ENCODE results near the gene TAF4B.
"Not testable (repeated sequence)": the region's sequence is repeated elsewhere in the genome, so short reads cannot be mapped to it uniquely, and the experiment has no call there.

TAF4B gene

GRCh38 chr18:26226229-26227050, at the start of gene TAF4B:
TAF4B (plus strand) TSS chr18:26226445; CDS start chr18:26226934, 489 bp downstream.
- H3K36me3 ChIP-seq (ENCODE audit: insufficient read depth, low read depth, low read length) = no peaks in the 10 kb centered on the region
- no peaks in the 10 kb centered on the region for H3K9me3 ChIP-seq (ENCODE audit: insufficient read depth, low read depth, low read length)
- peak within 1 kb of the TSS; percentile 76 for H3K9ac ChIP-seq (ENCODE audit: low read depth, low read length)
- H3K27me3 ChIP-seq (ENCODE audit: insufficient read depth, low read length) = peaks cover 14% of the 10 kb centered on the region
- H3K4me3 ChIP-seq (ENCODE audit: low read length) = peak within 1 kb of the TSS; percentile 87
- H3K4me1 ChIP-seq (ENCODE audit: insufficient read depth, low read length) = peaks cover 11% of the 10 kb centered on the region; the same call in 1 of the 2 replicates
- no peak within 1 kb of the TSS for H3K27ac ChIP-seq (ENCODE audit: low read length)

DNA sequence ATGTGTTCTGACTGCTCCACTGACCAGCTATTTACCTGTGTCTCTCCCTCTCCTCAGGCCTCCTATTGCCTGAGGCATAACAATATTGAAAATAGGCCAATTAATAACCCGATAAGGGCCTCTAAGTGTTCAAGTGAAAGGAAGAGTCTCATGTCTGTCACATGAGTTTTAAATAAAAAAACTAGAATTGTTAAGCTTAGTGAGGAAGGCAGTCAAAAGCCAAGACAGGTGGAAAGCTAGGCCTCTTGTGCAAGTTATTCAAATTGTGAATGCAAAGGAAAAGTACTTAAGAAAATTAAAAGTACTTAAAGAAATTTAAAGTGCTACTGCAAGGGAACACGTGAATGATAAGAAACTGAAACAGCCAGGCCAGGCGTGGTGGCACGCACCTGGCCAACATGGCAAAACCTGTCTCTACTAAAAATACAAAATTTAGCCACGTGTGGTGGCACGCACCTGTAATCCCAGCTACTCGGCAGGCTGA, 44.9 kb upstream of the TAF4B start:
- Histone ChIP-seq H3K4me1 (ENCODE audit: insufficient read depth, low read length) (no peaks in the 10 kb centered on the region), H3K36me3 (ENCODE audit: insufficient read depth, low read depth, low read length) (no peaks in the 10 kb centered on the region), H3K9me3 (ENCODE audit: insufficient read depth, low read depth, low read length) (no peaks in the 10 kb centered on the region), H3K27ac (ENCODE audit: low read length) (no peak overlapping the region), H3K27me3 (ENCODE audit: insufficient read depth, low read length) (no peaks in the 10 kb centered on the region), H3K9ac (ENCODE audit: low read depth, low read length) (no peak overlapping the region), H3K4me3 (ENCODE audit: low read length) (no peak overlapping the region)

DNA sequence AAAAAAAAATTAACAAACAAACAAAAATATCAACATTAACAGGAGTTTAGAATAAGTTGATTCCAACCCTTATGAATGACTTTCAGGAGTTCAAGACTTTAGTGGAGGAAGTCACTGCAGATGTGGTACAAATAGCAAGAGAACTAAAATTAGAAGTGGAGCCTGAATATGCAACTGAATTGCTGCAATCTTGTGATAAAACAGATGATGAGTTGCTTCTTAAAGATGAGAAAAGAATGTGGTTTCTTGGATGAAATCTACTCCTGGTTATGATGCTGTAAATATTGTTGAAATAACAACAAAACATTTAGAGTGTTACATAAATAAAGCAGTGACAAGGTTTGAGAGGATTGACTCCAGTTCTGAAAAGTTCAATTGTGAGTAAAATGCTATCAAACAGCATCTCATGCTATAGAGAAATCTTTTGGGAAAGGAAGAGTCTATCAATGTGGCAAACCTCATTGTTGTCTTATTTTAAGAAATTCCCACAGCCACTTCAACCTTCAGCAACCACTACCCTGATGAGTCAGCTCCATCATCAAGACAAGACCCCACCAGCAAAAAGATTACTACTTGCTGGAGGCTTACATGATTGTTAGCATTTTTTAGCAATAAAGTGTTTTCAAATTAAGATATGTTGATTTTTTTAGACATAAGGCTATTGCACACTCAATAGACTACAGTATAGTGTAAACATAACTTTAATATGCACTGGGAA, 42.7 kb upstream of the TAF4B start:
- Histone ChIP-seq H3K4me3 (ENCODE audit: low read length) (no peak overlapping the region), H3K4me1 (ENCODE audit: insufficient read depth, low read length) (no peaks in the 10 kb centered on the region), H3K27ac (ENCODE audit: low read length) (no peak overlapping the region), H3K36me3 (ENCODE audit: insufficient read depth, low read depth, low read length) (no peaks in the 10 kb centered on the region), H3K9me3 (ENCODE audit: insufficient read depth, low read depth, low read length) (no peaks in the 10 kb centered on the region), H3K27me3 (ENCODE audit: insufficient read depth, low read length) (no peaks in the 10 kb centered on the region), H3K9ac (ENCODE audit: low read depth, low read length) (no peak overlapping the region)

DNA sequence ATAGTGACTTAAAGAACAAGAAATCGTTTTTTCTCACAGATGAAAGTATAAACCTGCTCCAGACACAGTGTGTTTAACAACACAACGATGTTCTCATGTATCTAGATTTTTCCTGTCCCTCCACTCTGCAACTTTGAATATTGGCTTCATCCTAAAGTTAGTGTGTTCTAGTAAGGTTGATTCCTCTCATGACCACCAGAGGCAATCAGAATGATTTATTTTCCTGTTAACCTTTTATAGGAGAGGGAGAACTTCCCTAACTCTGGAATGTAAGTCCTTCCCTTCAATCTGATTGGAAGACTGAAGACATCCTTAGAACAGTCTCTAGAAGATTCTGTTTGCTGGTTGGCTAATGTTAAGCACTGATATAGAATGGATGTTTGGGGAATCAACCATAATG, 41.0 kb upstream of the TAF4B start:
- Histone ChIP-seq H3K9me3 (ENCODE audit: insufficient read depth, low read depth, low read length) (no peaks in the 10 kb centered on the region), H3K27me3 (ENCODE audit: insufficient read depth, low read length) (no peaks in the 10 kb centered on the region), H3K4me3 (ENCODE audit: low read length) (no peak overlapping the region), H3K4me1 (ENCODE audit: insufficient read depth, low read length) (no peaks in the 10 kb centered on the region), H3K9ac (ENCODE audit: low read depth, low read length) (no peak overlapping the region), H3K27ac (ENCODE audit: low read length) (no peak overlapping the region), H3K36me3 (ENCODE audit: insufficient read depth, low read depth, low read length) (no peaks in the 10 kb centered on the region)

DNA sequence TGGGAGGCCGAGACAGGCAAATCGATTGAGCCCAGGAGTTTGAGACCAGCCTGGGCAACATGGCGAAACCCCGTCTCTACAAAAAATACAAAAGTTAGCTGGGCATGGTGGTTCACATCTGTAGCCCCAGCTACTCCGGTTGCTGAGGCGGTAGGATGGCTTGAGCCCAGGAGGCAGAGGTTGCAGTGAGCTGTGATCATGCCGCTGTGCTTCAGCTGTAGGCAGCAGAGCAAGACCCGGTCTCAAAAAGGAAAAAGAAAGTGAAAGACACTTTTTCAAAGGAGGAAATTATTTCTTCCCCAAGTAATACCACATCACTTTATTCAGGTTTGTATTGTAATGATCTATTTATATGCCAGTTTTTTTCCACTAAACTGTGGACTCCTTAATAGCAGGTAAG, 35.7 kb upstream of the TAF4B start:
- no peaks in the 10 kb centered on the region for H3K36me3 ChIP-seq (ENCODE audit: insufficient read depth, low read depth, low read length)
- H3K27ac ChIP-seq (ENCODE audit: low read length) = no peak overlapping the region
- H3K4me3 ChIP-seq (ENCODE audit: low read length) = no peak overlapping the region

DNA sequence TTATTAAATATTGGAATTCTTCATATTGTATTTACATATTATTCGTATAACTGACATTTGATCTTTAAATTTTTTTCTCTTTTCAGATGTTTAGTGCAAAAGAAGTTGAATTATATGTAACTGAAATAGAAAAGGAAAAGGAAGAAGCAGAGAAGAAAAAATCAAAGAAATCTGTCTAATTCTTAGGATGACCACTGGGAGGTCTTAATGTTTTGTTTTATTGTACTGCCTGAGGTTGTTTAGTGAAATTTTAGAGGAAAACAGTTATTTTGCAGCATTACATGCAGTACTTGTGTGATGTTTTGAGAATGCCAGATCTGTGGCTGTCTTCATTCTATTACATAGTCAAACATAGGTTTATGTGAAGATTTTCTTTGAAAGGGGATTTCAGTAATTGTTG, 34.0 kb upstream of the TAF4B start:
- H3K9me3 ChIP-seq (ENCODE audit: insufficient read depth, low read depth, low read length) = no peaks in the 10 kb centered on the region
- H3K4me3 ChIP-seq (ENCODE audit: low read length) = no peak overlapping the region
- H3K36me3 ChIP-seq (ENCODE audit: insufficient read depth, low read depth, low read length) = no peaks in the 10 kb centered on the region
- no peak overlapping the region for H3K9ac ChIP-seq (ENCODE audit: low read depth, low read length)
- no peak overlapping the region for H3K27ac ChIP-seq (ENCODE audit: low read length)
- H3K4me1 ChIP-seq (ENCODE audit: insufficient read depth, low read length) = no peaks in the 10 kb centered on the region
- H3K27me3 ChIP-seq (ENCODE audit: insufficient read depth, low read length) = no peaks in the 10 kb centered on the region

More for the DNA sequence above, 35.7 kb upstream of the TAF4B start:
- H3K4me1 ChIP-seq (ENCODE audit: insufficient read depth, low read length) = no peaks in the 10 kb centered on the region
- no peak overlapping the region for H3K9ac ChIP-seq (ENCODE audit: low read depth, low read length)
- no peaks in the 10 kb centered on the region for H3K27me3 ChIP-seq (ENCODE audit: insufficient read depth, low read length)
- H3K9me3 ChIP-seq (ENCODE audit: insufficient read depth, low read depth, low read length) = no peaks in the 10 kb centered on the region

DNA sequence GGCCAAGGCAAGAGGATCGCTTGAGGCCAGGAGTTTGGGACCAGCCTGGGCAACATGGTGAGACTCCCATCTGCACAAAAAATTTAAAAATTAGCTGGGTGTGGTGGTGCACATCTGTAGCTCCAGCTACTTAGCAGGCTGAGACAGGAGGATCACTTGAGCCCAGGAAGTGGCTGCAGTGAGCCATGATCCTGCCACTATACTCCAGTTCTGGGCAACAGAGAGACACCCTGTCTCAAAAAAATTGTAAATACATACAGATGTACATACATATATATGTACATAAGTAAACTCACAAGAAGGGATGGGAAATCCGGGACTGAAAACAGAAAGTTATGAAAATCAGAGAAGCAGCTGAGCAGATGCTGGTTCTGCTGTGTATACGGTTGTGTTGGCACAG, 29.6 kb upstream of the TAF4B start:
- H3K9me3 ChIP-seq (ENCODE audit: insufficient read depth, low read depth, low read length) = no peaks in the 10 kb centered on the region; the same call in 1 of the 2 replicates
- no peak overlapping the region for H3K27ac ChIP-seq (ENCODE audit: low read length)
- no peaks in the 10 kb centered on the region for H3K36me3 ChIP-seq (ENCODE audit: insufficient read depth, low read depth, low read length)
- H3K9ac ChIP-seq (ENCODE audit: low read depth, low read length) = no peak overlapping the region
- no peaks in the 10 kb centered on the region for H3K4me1 ChIP-seq (ENCODE audit: insufficient read depth, low read length)
- no peaks in the 10 kb centered on the region for H3K27me3 ChIP-seq (ENCODE audit: insufficient read depth, low read length)
- no peak overlapping the region for H3K4me3 ChIP-seq (ENCODE audit: low read length)

DNA sequence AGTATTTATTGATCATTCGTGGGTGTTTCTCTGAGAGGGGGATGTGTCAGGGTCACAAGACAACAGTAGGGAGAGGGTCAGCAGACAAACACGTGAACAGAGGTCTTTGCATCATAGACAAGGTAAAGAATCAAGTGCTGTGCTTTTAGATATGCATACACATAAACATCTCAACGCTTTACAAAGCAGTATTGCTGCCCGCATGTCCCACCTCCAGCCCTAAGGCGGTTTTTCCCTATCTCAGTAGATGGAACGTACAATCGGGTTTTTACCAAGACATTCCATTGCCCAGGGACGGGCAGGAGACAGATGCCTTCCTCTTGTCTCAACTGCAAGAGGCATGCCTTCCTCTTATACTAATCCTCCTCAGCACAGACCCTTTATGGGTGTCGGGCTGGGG, 24.2 kb upstream of the TAF4B start:
- not testable (repeated sequence) for H3K9me3 ChIP-seq (ENCODE audit: insufficient read depth, low read depth, low read length); H3K27ac ChIP-seq (ENCODE audit: low read length); H3K36me3 ChIP-seq (ENCODE audit: insufficient read depth, low read depth, low read length); H3K9ac ChIP-seq (ENCODE audit: low read depth, low read length); H3K27me3 ChIP-seq (ENCODE audit: insufficient read depth, low read length); H3K4me3 ChIP-seq (ENCODE audit: low read length); H3K4me1 ChIP-seq (ENCODE audit: insufficient read depth, low read length)

- Histone ChIP-seq H3K36me3 (ENCODE audit: insufficient read depth, low read depth, low read length) (no peaks in the 10 kb centered on the region), H3K4me1 (ENCODE audit: insufficient read depth, low read length) (no peaks in the 10 kb centered on the region), H3K9ac (ENCODE audit: low read depth, low read length) (no peak overlapping the region)
These were observed 20.9 kb upstream of the TAF4B start for GRCh38 chr18:26205318-26205717.

DNA sequence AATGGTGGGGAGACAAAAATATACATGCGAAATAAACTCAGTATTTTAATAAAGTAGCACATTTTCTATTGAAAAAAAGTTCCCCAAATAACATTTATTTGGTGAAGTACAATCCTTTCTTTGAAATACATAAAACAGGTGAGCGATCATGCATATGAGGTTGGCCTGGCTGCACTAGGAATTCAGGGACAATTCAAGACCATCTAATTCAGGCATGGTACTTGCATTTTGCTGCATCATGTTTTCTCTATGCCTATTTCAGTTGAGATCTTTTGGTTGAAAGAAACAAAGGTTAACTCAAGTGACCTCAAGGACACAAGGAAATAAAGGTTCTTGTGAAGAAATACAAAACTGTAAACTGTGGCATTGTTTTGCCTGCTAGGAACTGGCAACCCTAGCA, 19.8 kb upstream of the TAF4B start:
- H3K4me1 ChIP-seq (ENCODE audit: insufficient read depth, low read length) = no peaks in the 10 kb centered on the region
- no peak overlapping the region for H3K27ac ChIP-seq (ENCODE audit: low read length)
- no peak overlapping the region for H3K4me3 ChIP-seq (ENCODE audit: low read length)
- no peaks in the 10 kb centered on the region for H3K27me3 ChIP-seq (ENCODE audit: insufficient read depth, low read length)
- no peaks in the 10 kb centered on the region for H3K36me3 ChIP-seq (ENCODE audit: insufficient read depth, low read depth, low read length)
- no peak overlapping the region for H3K9ac ChIP-seq (ENCODE audit: low read depth, low read length)
- no peaks in the 10 kb centered on the region for H3K9me3 ChIP-seq (ENCODE audit: insufficient read depth, low read depth, low read length)

More at GRCh38 chr18:26205318-26205717, 20.9 kb upstream of the TAF4B start:
- Histone ChIP-seq H3K27ac (ENCODE audit: low read length) (no peak overlapping the region), H3K4me3 (ENCODE audit: low read length) (no peak overlapping the region), H3K27me3 (ENCODE audit: insufficient read depth, low read length) (no peaks in the 10 kb centered on the region), H3K9me3 (ENCODE audit: insufficient read depth, low read depth, low read length) (no peaks in the 10 kb centered on the region; the same call in 1 of the 2 replicates)

- Histone ChIP-seq H3K27ac (ENCODE audit: low read length) (no peak overlapping the region), H3K9ac (ENCODE audit: low read depth, low read length) (no peak overlapping the region), H3K27me3 (ENCODE audit: insufficient read depth, low read length) (no peaks in the 10 kb centered on the region), H3K36me3 (ENCODE audit: insufficient read depth, low read depth, low read length) (no peaks in the 10 kb centered on the region), H3K4me3 (ENCODE audit: low read length) (no peak overlapping the region), H3K9me3 (ENCODE audit: insufficient read depth, low read depth, low read length) (no peaks in the 10 kb centered on the region), H3K4me1 (ENCODE audit: insufficient read depth, low read length) (no peaks in the 10 kb centered on the region)
These were observed 18.3 kb upstream of the TAF4B start for GRCh38 chr18:26207937-26208336.

DNA sequence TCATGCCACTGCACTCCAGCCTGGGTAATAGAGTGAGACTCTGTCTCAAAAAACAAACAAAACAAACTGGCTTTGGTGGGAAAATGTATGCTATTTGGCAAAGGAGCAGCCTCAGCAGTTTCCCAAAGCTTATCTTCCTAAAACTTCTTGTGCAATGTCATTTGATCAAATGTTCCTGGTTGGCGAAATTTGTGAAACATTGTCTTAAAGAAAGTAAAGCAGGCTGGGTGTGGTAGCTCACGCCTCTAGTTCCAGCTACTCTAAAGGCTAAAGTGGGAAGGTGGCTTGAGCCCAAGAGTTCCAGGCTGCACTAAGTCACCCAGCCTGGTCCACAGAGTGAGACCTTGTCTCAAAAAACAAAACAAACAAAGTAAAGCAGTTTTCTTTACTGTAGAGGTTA, 17.3 kb upstream of the TAF4B start:
- Histone ChIP-seq H3K9me3 (ENCODE audit: insufficient read depth, low read depth, low read length) (no peaks in the 10 kb centered on the region), H3K36me3 (ENCODE audit: insufficient read depth, low read depth, low read length) (no peaks in the 10 kb centered on the region), H3K27ac (ENCODE audit: low read length) (no peak overlapping the region), H3K4me1 (ENCODE audit: insufficient read depth, low read length) (no peaks in the 10 kb centered on the region), H3K4me3 (ENCODE audit: low read length) (no peak overlapping the region), H3K27me3 (ENCODE audit: insufficient read depth, low read length) (no peaks in the 10 kb centered on the region), H3K9ac (ENCODE audit: low read depth, low read length) (no peak overlapping the region)

Measured in iPS-20b (cell line).